ENCODE measurements around the gene CCDC86.

The CCDC86 gene

DNA sequence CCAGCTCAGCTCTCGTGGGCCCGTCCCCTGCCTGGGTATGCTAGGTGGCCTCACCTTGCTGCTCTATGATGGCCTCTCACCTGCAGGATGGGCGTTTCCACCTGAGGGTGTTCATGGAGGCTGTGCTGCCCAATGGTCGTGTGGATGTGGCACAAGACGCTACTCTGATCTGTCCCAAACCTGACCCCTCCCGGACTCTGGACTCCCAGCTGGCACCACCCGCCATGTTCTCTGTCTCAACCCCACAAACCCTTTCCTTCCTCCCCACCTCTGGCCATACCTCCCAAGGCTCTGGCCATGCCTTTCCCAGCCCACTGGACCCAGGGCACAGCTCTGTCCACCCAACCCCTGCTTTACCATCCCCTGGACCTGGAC, 27.5 kb downstream of the CCDC86 start:
- DNase-seq = no peak
- 95% methylated on average over 7 of the region's 7 CpGs for WGBS
- no peak overlapping the region for H2BK120ac ChIP-seq (ENCODE audit: low read depth, low read length)

DNA sequence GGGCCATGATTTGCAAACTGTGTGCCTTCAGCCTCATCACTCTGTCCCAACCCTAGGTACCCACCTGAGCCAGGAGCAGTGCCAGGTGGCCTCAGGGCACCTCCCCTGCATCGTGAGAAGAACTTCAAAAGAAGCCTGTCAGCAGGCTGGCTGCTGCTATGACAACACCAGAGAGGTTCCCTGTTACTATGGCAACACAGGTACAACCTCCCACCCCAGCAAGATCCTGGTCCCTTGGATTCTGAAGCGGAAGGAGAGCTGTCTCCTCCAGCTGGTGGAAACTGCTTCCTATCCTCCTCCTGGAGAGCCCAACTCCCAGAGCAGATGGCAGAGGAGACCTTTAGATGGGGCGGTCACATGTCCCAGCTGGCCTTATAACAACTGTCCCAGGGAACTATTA, 28.4 kb downstream of the CCDC86 start:
- no peak overlapping the region for H3K27ac ChIP-seq (ENCODE audit: low read length, poor library complexity, severe bottlenecking)

More for the DNA sequence above, 27.5 kb downstream of the CCDC86 start:
- Histone ChIP-seq H4K91ac (ENCODE audit: low read length) (no peak overlapping the region), H2AFZ (ENCODE audit: low read depth, low read length) (no peak overlapping the region), H3K4ac (ENCODE audit: low read depth in 1 of 2, low read length in 2 of 2) (no peak overlapping the region), H3K36me3 (ENCODE audit: control insufficient read depth in 1 of 2, insufficient read depth in 2 of 2, low read depth in 1 of 2, low read length in 2 of 2) (peaks cover 0 to 4% of the 10 kb centered on the region in 2 experiments), H3K18ac (ENCODE audit: low read depth in 1 of 2, low read length in 2 of 2) (no peak overlapping the region), H2BK15ac (ENCODE audit: low read depth, poor library complexity, severe bottlenecking) (no peak overlapping the region), H3K4me2 (ENCODE audit: low read length, poor library complexity, severe bottlenecking) (no peak overlapping the region), H2AK5ac (ENCODE audit: low read length, severe bottlenecking) (no peak overlapping the region), H3K27me3 (ENCODE audit: control insufficient read depth in 1 of 2, insufficient read depth in 1 of 2, low read length in 2 of 2) (peaks cover 0 to 6% of the 10 kb centered on the region in 2 experiments), H3K14ac (ENCODE audit: low read length in 2 of 2) (no peak overlapping the region), H3K79me1 (replicated peaks; ENCODE audit: low read length, poor library complexity, severe bottlenecking) (no peaks in the 10 kb centered on the region), H3K4me1 (ENCODE audit: control insufficient read depth, insufficient read depth, low read depth, low read length) (peaks cover 42% of the 10 kb centered on the region), H3K23ac (ENCODE audit: low read length in 2 of 2) (no peak overlapping the region), H3K27ac (ENCODE audit: low read length, poor library complexity, severe bottlenecking) (no peak overlapping the region), H3K9me3 (ENCODE audit: control insufficient read depth, low read length) (no peaks in the 10 kb centered on the region), H2BK5ac (ENCODE audit: low read depth, low read length, poor library complexity, severe bottlenecking) (no peak overlapping the region), H3K4me3 (ENCODE audit: insufficient read depth in 1 of 2, low read depth in 1 of 2, low read length in 2 of 2) (no peak overlapping the region), H4K8ac (ENCODE audit: low read length) (no peak overlapping the region), H2BK12ac (ENCODE audit: low read length in 2 of 2) (peak overlapping the region in 1 of 2 experiments; percentile 68), H3K9ac (ENCODE audit: low read length) (no peak overlapping the region)

GRCh38 chr11:60870733-60871377, 28.9 kb downstream of the CCDC86 start:
- Histone ChIP-seq H2BK5ac (ENCODE audit: low read depth, low read length, poor library complexity, severe bottlenecking) (no peak overlapping the region), H2BK12ac (ENCODE audit: low read length in 2 of 2) (peak overlapping the region; percentile 69 to 86), H3K4me1 (ENCODE audit: control insufficient read depth, insufficient read depth, low read depth, low read length) (peaks cover 43% of the 10 kb centered on the region), H3K14ac (ENCODE audit: low read length in 2 of 2) (peak overlapping the region in 1 of 2 experiments; percentile 64), H3K4me2 (ENCODE audit: low read length, poor library complexity, severe bottlenecking) (no peak overlapping the region), H3K9me3 (ENCODE audit: control insufficient read depth, low read length) (no peaks in the 10 kb centered on the region), H3K27ac (ENCODE audit: low read length, poor library complexity, severe bottlenecking) (no peak overlapping the region), H3K18ac (ENCODE audit: low read depth in 1 of 2, low read length in 2 of 2) (peak overlapping the region; percentile 19 to 67), H3K4me3 (ENCODE audit: insufficient read depth in 1 of 2, low read depth in 1 of 2, low read length in 2 of 2) (no peak overlapping the region), H2BK120ac (ENCODE audit: low read depth, low read length) (no peak overlapping the region), H3K79me1 (replicated peaks; ENCODE audit: low read length, poor library complexity, severe bottlenecking) (no peaks in the 10 kb centered on the region), H2AFZ (ENCODE audit: low read depth, low read length) (no peak overlapping the region), H3K27me3 (ENCODE audit: control insufficient read depth in 1 of 2, insufficient read depth in 1 of 2, low read length in 2 of 2) (no peaks in the 10 kb centered on the region), H2BK15ac (ENCODE audit: low read depth, poor library complexity, severe bottlenecking) (peak overlapping the region; percentile 9), H3K36me3 (ENCODE audit: control insufficient read depth in 1 of 2, insufficient read depth in 2 of 2, low read depth in 1 of 2, low read length in 2 of 2) (peaks cover 0 to 9% of the 10 kb centered on the region in 2 experiments), H4K8ac (ENCODE audit: low read length) (no peak overlapping the region), H3K9ac (ENCODE audit: low read length) (no peak overlapping the region), H3K23ac (ENCODE audit: low read length in 2 of 2) (no peak overlapping the region), H2AK5ac (ENCODE audit: low read length, severe bottlenecking) (peak overlapping the region; percentile 26), H4K91ac (ENCODE audit: low read length) (peak overlapping the region; percentile 62), H3K4ac (ENCODE audit: low read depth in 1 of 2, low read length in 2 of 2) (peak overlapping the region in 1 of 2 experiments; percentile 75)
- no peak for DNase-seq
- WGBS = 93% methylated on average over 13 of the region's 13 CpGs

More for the DNA sequence above, 28.4 kb downstream of the CCDC86 start:
- H2BK5ac ChIP-seq (ENCODE audit: low read depth, low read length, poor library complexity, severe bottlenecking) = no peak overlapping the region
- peaks cover 0 to 2% of the 10 kb centered on the region in 2 experiments for H3K27me3 ChIP-seq (ENCODE audit: control insufficient read depth in 1 of 2, insufficient read depth in 1 of 2, low read length in 2 of 2)
- H3K79me1 ChIP-seq (replicated peaks; ENCODE audit: low read length, poor library complexity, severe bottlenecking) = no peaks in the 10 kb centered on the region
- H3K36me3 ChIP-seq (ENCODE audit: control insufficient read depth in 1 of 2, insufficient read depth in 2 of 2, low read depth in 1 of 2, low read length in 2 of 2) = peaks cover 0 to 8% of the 10 kb centered on the region in 2 experiments
- peaks cover 43% of the 10 kb centered on the region for H3K4me1 ChIP-seq (ENCODE audit: control insufficient read depth, insufficient read depth, low read depth, low read length)
- H3K4me3 ChIP-seq (ENCODE audit: insufficient read depth in 1 of 2, low read depth in 1 of 2, low read length in 2 of 2) = no peak overlapping the region
- H2BK12ac ChIP-seq (ENCODE audit: low read length in 2 of 2) = no peak overlapping the region
- no peaks in the 10 kb centered on the region for H3K9me3 ChIP-seq (ENCODE audit: control insufficient read depth, low read length)
- H2AFZ ChIP-seq (ENCODE audit: low read depth, low read length) = no peak overlapping the region
- no peak overlapping the region for H2AK5ac ChIP-seq (ENCODE audit: low read length, severe bottlenecking)
- H3K14ac ChIP-seq (ENCODE audit: low read length in 2 of 2) = no peak overlapping the region
- DNase-seq = no peak
- no peak overlapping the region for H3K4me2 ChIP-seq (ENCODE audit: low read length, poor library complexity, severe bottlenecking)
- H3K23ac ChIP-seq (ENCODE audit: low read length in 2 of 2) = no peak overlapping the region
- no peak overlapping the region for H3K4ac ChIP-seq (ENCODE audit: low read depth in 1 of 2, low read length in 2 of 2)
- H4K91ac ChIP-seq (ENCODE audit: low read length) = no peak overlapping the region
- H3K9ac ChIP-seq (ENCODE audit: low read length) = no peak overlapping the region
- H2BK15ac ChIP-seq (ENCODE audit: low read depth, poor library complexity, severe bottlenecking) = no peak overlapping the region
- WGBS = 71% methylated on average over 3 of the region's 3 CpGs
- H3K18ac ChIP-seq (ENCODE audit: low read depth in 1 of 2, low read length in 2 of 2) = no peak overlapping the region
- H4K8ac ChIP-seq (ENCODE audit: low read length) = no peak overlapping the region
- H2BK120ac ChIP-seq (ENCODE audit: low read depth, low read length) = no peak overlapping the region

- peak overlapping the region; percentile 66 for H4K8ac ChIP-seq (ENCODE audit: low read length)
- no peaks in the 10 kb centered on the region for H3K27me3 ChIP-seq (ENCODE audit: control insufficient read depth in 1 of 2, insufficient read depth in 1 of 2, low read length in 2 of 2)
- H3K4me3 ChIP-seq (ENCODE audit: insufficient read depth in 1 of 2, low read depth in 1 of 2, low read length in 2 of 2) = no peak overlapping the region
- H3K36me3 ChIP-seq (ENCODE audit: control insufficient read depth in 1 of 2, insufficient read depth in 2 of 2, low read depth in 1 of 2, low read length in 2 of 2) = peaks cover 0 to 12% of the 10 kb centered on the region in 2 experiments
- H2AK5ac ChIP-seq (ENCODE audit: low read length, severe bottlenecking) = peak overlapping the region; percentile 50
- no peak overlapping the region for H3K23ac ChIP-seq (ENCODE audit: low read length in 2 of 2)
- no peak overlapping the region for H3K9ac ChIP-seq (ENCODE audit: low read length)
- H2AFZ ChIP-seq (ENCODE audit: low read depth, low read length) = no peak overlapping the region
- H3K79me1 ChIP-seq (replicated peaks; ENCODE audit: low read length, poor library complexity, severe bottlenecking) = no peaks in the 10 kb centered on the region
- H3K4ac ChIP-seq (ENCODE audit: low read depth in 1 of 2, low read length in 2 of 2) = peak overlapping the region in 1 of 2 experiments; percentile 75
- peak overlapping the region; percentile 12 for H2BK15ac ChIP-seq (ENCODE audit: low read depth, poor library complexity, severe bottlenecking)
- no peaks in the 10 kb centered on the region for H3K9me3 ChIP-seq (ENCODE audit: control insufficient read depth, low read length)
- peak overlapping the region; percentile 83 for H4K91ac ChIP-seq (ENCODE audit: low read length)
- H3K4me1 ChIP-seq (ENCODE audit: control insufficient read depth, insufficient read depth, low read depth, low read length) = peaks cover 43% of the 10 kb centered on the region
- peak overlapping the region; percentile 67 to 81 for H3K18ac ChIP-seq (ENCODE audit: low read depth in 1 of 2, low read length in 2 of 2)
- H3K27ac ChIP-seq (ENCODE audit: low read length, poor library complexity, severe bottlenecking) = no peak overlapping the region
- H3K4me2 ChIP-seq (ENCODE audit: low read length, poor library complexity, severe bottlenecking) = no peak overlapping the region
- WGBS = 95% methylated on average over 7 of the region's 7 CpGs
- peak overlapping the region; percentile 61 to 91 for H2BK12ac ChIP-seq (ENCODE audit: low read length in 2 of 2)
- H3K14ac ChIP-seq (ENCODE audit: low read length in 2 of 2) = peak overlapping the region in 1 of 2 experiments; percentile 64
- H2BK120ac ChIP-seq (ENCODE audit: low read depth, low read length) = no peak overlapping the region
- peak; percentile 46 for DNase-seq
- H2BK5ac ChIP-seq (ENCODE audit: low read depth, low read length, poor library complexity, severe bottlenecking) = no peak overlapping the region
Observed at GRCh38 chr11:60871378-60872061, 29.6 kb downstream of the CCDC86 start.

All from mesenchymal stem cell (in vitro differentiated cells and primary cell).